ENCODE results near the gene OR12D2. TPM values are rescaled to one million over a fixed set of nuclear protein-coding genes. Genes with fewer than 3 reads are reported as not detected.
"Not testable (repeated sequence)": the region's sequence is repeated elsewhere in the genome, so short reads cannot be mapped to it uniquely, and the experiment has no call there.

Gene OR12D2, protein sequence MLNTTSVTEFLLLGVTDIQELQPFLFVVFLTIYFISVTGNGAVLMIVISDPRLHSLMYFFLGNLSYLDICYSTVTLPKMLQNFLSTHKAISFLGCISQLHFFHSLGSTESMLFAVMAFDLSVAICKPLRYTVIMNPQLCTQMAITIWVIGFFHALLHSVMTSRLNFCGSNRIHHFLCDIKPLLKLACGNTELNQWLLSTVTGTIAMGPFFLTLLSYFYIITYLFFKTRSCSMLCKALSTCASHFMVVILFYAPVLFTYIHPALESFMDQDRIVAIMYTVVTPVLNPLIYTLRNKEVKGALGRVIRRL
- polyA plus RNA-seq (ENCODE audit: insufficient read length in 4 of 4) = not detected

GRCh38 chr6:29395331-29395730 is at the start of gene OR12D2:
Gene OR12D2 (plus strand): TSS chr6:29395631. CDS start chr6:29396700, 1,069 bp downstream.
- DNase-seq (ENCODE audit: low read depth in 4 of 4, low spot score in 3 of 4) = no peak

- not testable (repeated sequence) for DNase-seq (ENCODE audit: low read depth in 4 of 4, low spot score in 3 of 4)
Observed at GRCh38 chr6:29349348-29349747, 46.1 kb upstream of the OR12D2 start.

DNA sequence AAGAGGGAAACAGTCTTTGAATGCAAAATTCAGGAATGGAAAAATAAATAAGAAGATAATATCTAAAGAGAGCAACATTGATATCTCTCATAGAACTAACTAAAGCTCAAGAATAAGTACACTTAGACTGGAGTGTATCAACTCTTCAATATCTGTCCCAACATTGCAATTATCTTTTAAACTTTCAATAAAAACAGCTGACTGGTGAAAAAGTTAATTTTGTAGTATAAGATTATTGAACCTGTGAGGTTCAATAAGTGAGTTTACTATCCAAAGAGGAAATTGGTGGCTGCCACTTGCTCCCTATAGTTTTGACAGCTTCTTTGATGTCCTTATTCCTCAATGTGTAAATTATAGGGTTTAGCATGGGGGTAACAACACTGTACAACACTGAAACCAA is 40.5 kb upstream of the OR12D2 start:
- DNase-seq (ENCODE audit: low read depth in 4 of 4, low spot score in 3 of 4) = no peak

- no peak for DNase-seq (ENCODE audit: low read depth in 4 of 4, low spot score in 3 of 4)
Observed at GRCh38 chr6:29355603-29356002, 39.8 kb upstream of the OR12D2 start.

DNA sequence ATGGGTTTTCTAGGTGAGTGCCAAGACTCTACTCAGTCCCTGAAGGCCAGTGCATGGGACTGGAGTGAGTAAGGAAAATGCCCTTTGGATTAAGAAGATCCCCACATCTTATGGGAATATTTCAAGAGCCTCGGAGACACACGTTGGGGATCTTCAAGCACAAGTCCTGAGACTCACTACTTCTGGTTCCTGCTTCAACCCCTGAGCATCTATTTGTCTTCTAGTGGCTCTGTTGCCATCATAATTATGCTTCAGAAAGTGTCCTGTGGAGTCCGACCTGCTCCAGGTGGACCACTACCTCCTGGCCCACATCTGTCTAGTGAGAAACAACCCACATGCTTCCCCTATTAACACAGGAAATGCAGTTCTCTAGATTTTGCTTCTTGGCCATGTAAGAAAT is 26.7 kb upstream of the OR12D2 start, which contains the start of gene OR5V1:
OR5V1 (minus strand) TSS at position 101 of the 400 bp plus-strand sequence. CDS start 12,670 bp downstream, outside the sequence.
- DNase-seq (ENCODE audit: low read depth in 4 of 4, low spot score in 3 of 4) = no peak

DNA sequence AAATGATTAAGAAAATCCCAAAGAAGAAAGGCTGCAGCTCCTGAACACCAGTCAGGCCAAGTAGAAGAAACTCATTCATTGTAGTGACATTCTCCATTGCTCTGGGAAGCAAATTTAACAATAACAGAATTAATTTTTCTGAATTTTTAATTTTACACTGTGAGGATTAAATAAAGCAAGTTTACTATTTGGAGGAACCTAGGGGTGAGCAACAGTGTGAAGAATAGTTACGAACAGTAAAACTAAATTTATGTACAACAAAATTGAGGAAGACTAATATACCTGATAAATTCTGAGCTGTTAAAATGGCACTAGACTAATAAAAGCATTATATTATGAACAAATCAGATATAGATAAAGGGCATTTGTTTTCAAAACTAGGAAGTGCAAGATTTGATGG is 20.2 kb upstream of the OR12D2 start, which contains the start of gene OR12D3:
OR12D3 (minus strand) TSS at position 101 of the 400 bp plus-strand sequence; CDS start at position 97, 4 bp downstream.
- DNase-seq (ENCODE audit: low read depth in 4 of 4, low spot score in 3 of 4) = no peak

GRCh38 chr6:29376003-29376402 is 19.4 kb upstream of the OR12D2 start:
- DNase-seq (ENCODE audit: low read depth in 4 of 4, low spot score in 3 of 4) = no peak

GRCh38 chr6:29388533-29388932 is 6.9 kb upstream of the OR12D2 start:
- DNase-seq (ENCODE audit: low read depth in 4 of 4, low spot score in 3 of 4) = no peak

DNA sequence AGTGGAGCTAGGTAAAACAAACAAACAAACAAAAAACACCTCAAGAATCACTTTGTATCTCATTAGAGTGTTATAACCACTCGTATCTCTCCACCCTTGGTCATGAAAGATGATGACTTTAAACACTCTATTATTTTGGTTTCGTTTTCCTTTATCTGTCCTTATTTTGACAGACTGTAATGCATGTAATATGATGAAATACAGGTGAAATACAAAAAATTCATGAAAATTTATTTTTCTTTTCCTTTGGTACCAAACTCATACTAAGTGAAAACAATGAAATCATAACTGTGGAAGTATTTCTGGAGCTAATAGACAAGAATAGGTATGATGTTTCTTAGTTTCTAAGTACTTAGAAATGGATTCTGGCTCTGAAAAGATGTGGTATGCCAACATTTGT is 4.1 kb downstream of the OR12D2 start:
- no peak for DNase-seq (ENCODE audit: low read depth in 4 of 4, low spot score in 3 of 4)

DNA sequence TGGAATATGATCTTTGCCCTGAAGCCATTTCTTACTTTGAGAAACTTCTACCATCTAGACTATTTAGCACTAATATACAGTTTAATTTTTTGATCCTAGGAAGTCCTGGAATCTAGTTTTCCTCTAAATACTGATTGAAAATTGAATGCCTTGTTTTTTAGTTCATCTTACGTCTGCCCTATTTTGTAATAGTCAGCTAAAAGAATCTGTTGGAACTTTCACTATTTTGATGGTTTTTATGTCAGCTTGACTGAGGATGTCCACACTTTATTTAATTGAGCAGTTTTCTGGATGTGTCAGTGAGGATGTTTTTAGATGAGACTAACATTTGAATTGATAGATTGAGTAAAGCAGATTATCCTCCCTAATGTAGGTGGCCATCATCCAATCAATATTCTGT is 8.4 kb downstream of the OR12D2 start:
- no peak for DNase-seq (ENCODE audit: low read depth in 4 of 4, low spot score in 3 of 4)

- no peak for DNase-seq (ENCODE audit: low read depth in 4 of 4, low spot score in 3 of 4)
Observed at GRCh38 chr6:29414588-29414987, 19.2 kb downstream of the OR12D2 start, which contains the start of gene OR12D1. Gene OR12D1 (plus strand): TSS chr6:29414928.

GRCh38 chr6:29419516-29419915 is 24.1 kb downstream of the OR12D2 start:
- no peak for DNase-seq (ENCODE audit: low read depth in 4 of 4, low spot score in 3 of 4)

DNA sequence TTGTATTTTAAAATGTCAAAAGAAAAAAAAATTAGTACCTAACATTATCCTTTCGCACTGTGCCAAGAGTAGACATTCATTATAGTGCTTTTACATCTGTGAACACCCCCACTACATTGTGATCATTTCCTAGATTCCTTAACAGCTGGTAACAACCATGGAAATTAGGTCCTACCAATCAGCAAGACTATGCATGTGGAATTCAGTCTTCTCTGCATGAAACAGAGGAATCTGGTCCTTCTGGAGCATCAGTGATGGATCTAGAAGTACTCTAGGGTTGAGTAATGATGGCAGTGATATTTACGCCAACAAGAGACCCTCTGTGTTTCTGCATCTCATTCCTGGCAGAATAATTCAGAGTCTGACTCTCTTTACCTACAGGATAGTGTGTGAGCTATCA is 28.7 kb downstream of the OR12D2 start:
- DNase-seq (ENCODE audit: low read depth in 4 of 4, low spot score in 3 of 4) = no peak

DNA sequence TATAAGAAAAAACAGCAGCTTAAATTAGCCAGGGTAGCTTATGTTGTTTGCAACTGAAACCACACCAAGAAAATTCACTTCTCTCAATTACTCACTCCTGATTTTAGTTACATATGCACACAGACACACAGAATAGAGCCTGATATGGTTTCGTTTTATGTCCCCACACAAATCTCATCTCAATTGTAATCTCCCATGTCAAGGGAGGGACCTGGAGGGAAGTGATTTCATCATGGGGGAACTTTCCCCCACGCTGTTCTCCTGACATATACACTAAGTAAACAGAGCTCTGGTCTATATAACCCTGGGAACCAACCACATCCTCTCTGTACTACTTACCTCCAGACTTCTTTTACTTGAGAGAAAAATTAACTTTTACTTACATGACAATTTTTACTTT is 29.1 kb downstream of the OR12D2 start:
- no peak for DNase-seq (ENCODE audit: low read depth in 4 of 4, low spot score in 3 of 4)

DNA sequence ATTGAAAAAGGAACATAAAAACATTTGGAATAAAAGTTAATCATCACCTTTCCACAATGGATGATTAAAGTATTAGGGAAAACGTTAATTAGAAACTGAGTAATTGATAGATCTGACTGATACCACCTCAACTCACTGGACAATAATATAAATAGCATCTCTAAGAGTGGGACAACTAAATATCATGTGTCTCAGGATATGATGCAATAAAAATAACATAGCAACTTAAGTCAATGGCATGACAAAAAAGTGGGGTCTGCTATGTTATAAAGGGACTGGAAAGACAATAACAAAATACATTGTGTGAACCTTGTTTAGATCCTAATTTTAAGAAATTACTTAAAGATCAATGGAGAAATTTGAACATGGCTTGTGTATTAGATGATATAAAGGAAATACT is 29.6 kb downstream of the OR12D2 start:
- DNase-seq (ENCODE audit: low read depth in 4 of 4, low spot score in 3 of 4) = no peak

GRCh38 chr6:29426654-29427053 is 31.2 kb downstream of the OR12D2 start:
- no peak for DNase-seq (ENCODE audit: low read depth in 4 of 4, low spot score in 3 of 4)

DNA sequence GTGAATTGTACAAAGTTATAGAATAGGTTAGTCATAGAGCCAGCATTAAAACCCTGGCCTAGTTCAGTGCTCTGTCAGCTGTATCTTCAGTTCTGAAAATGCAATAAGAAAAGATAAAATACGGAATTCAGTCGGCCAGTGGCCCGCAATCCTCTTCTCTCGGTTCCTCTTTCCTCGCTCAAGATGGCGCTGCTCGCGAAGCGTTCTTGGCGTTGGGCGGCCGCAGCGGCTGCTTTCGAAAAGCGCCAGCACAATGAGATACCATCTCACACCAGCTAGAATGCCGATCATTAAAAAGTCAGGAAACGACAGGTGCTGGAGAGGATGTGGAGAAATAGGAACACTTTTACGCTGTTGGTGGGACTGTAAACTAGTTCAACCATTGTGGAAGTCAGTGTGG is 41.3 kb downstream of the OR12D2 start:
- not testable (repeated sequence) for DNase-seq (ENCODE audit: low read depth in 4 of 4, low spot score in 3 of 4)

DNA sequence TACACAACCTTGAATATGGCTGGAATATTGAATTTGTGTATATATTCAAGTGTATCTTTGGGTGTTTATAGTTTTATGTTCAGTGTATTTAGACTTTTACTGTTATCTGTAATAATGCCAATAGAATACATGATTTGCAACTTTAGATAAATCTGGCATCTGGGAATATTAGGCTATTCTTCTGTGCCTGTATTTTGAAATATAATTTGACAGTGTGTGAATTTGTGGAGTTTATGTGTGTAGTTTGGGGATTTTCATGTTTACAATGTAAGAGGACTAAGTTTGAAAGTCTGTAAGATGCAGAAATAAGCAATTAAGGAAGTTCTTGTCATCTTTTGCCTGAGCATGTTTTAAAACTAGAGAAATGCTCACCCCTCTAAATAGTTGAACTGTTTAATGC is 43.6 kb downstream of the OR12D2 start, which contains the start of gene OR10C1:
OR10C1 (plus strand) TSS at position 301 of the 400 bp plus-strand sequence. CDS start 710 bp downstream, outside the sequence.
- DNase-seq (ENCODE audit: low read depth in 4 of 4, low spot score in 3 of 4) = no peak

- DNase-seq (ENCODE audit: low read depth in 4 of 4, low spot score in 3 of 4) = no peak
Observed at GRCh38 chr6:29442719-29443118, 47.3 kb downstream of the OR12D2 start.

DNA sequence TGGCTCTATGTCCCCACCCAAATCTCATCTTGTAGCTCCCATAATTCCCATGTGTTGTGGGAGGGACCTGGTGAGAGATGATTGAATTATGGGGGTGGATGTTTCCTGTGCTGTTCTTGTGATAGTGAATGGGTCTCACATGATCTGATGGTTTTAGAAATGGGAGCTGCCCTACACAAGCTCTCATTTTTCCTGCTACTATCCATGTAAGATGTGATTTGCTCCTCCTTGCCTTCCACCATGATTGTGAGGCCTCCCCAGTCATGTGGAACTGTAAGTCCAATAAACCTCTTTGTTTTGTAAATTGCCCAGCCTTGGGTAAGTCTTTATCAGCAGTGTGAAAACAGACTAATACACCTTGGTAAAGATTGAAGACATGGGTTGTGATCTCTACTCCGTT is 48.6 kb downstream of the OR12D2 start:
- DNase-seq (ENCODE audit: low read depth in 4 of 4, low spot score in 3 of 4) = not testable (repeated sequence)
